Immature natural killer cell (primary cell): Measurements from ENCODE around the gene ZNF680. TPM values are rescaled to one million over a fixed set of nuclear protein-coding genes. Genes with fewer than 3 reads are reported as not detected.
A peak's percentile ranks its signal among the peaks of the same experiment; 100 is the strongest.
"Not testable (repeated sequence)": the region's sequence is repeated elsewhere in the genome, so short reads cannot be mapped to it uniquely, and the experiment has no call there.

Source experiments
- DNase-seq, 3 donors: peaks; one replicate each; pipeline ENCODE4 v3.0.0; 2022; ENCODE audit warnings: mixed read lengths in 1 of 3
- H3K27ac Mint-ChIP-seq, 6 donors: one replicate each; pipeline ENCODE4 v1.8.0; 2020; ENCODE audit warnings: mixed read lengths in 6 of 6, mild to moderate bottlenecking in 5 of 6, inconsistent platforms in 4 of 6, moderate library complexity in 3 of 6
- H3K27me3 Mint-ChIP-seq, 3 donors: one replicate each; pipeline ENCODE4 v1.8.0; 2020 to 2021; ENCODE audit warnings: low read depth in 3 of 3, mild to moderate bottlenecking in 3 of 3, mixed read lengths in 3 of 3, moderate library complexity in 3 of 3, inconsistent platforms in 1 of 3
- H3K36me3 Mint-ChIP-seq, 3 donors: one replicate each; pipeline ENCODE4 v1.8.0; 2020; ENCODE audit warnings: mixed read lengths in 3 of 3, inconsistent platforms in 2 of 3, mild to moderate bottlenecking in 2 of 3
- H3K4me1 Mint-ChIP-seq, 2 donors: one replicate each; pipeline ENCODE4 v1.8.0; 2020; ENCODE audit warnings: inconsistent platforms in 2 of 2, mild to moderate bottlenecking in 2 of 2, mixed read lengths in 2 of 2, moderate library complexity in 1 of 2
- H3K4me3 Mint-ChIP-seq, 5 donors: one replicate each; pipeline ENCODE4 v1.8.0; 2020; ENCODE audit warnings: mild to moderate bottlenecking in 5 of 5, mixed read lengths in 5 of 5, inconsistent platforms in 3 of 5, moderate library complexity in 3 of 5
- H3K9me3 Mint-ChIP-seq, 6 donors: one replicate each; pipeline ENCODE4 v1.8.0; 2020; ENCODE audit warnings: mild to moderate bottlenecking in 6 of 6, mixed read lengths in 6 of 6, inconsistent platforms in 4 of 6, moderate library complexity in 3 of 6
- polyA plus RNA-seq, 3 donors: library from polyadenylated mRNA; unstranded; fragments of 300-500 nt; fragmentation: Illumina TruSeq; gene quantifications; one replicate each; pipeline ENCODE4 v1.2.3, GENCODE V29; 2021

Gene ZNF680
- polyA plus RNA-seq, 3 donors from 2014 or later: 1.6 to 5.3 (median 2.6) TPM

DNA sequence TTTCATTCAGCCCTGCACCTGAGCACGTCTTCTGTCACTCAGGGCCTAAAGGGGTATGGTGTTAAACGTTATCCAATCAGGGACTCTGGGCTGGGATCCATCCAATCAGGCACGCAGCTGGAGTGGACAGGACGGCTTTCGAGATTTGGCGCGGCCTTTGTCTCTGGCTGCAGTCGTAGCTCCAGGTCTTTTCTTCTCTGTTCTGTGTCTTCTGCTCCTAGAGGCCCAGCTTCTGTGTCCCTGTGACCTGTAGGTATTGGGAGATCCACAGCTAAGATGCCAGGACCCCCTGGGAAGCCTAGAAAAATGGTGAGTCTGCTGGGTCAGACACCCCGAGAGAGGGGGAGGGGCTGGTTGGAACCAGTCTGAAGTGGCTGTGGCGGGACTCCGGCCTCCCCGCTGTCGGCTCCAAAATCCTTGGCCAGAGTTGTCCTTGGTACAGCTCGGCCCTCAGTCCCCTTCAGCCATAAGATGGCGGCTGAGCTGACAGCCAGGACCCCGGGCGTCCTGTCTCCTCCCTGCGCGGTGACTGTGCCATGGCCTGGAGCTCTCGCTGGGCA, 11.7 kb upstream of the ZNF680 start:
- Mint-ChIP-seq H3K27me3 (peaks cover 8 to 11% (median 10%) of the 10 kb centered on the region in 3 donors), H3K27ac (no peak overlapping the region), H3K4me1 (peaks cover 5 to 8% of the 10 kb centered on the region in 2 donors), H3K36me3 (no peaks in the 10 kb centered on the region), H3K9me3 (peaks cover 0 to 6% (median 0%) of the 10 kb centered on the region in 6 donors), H3K4me3 (peak overlapping the region in 2 of 5 donors; percentile 18 to 20)
- DNase-seq: no peak

DNA sequence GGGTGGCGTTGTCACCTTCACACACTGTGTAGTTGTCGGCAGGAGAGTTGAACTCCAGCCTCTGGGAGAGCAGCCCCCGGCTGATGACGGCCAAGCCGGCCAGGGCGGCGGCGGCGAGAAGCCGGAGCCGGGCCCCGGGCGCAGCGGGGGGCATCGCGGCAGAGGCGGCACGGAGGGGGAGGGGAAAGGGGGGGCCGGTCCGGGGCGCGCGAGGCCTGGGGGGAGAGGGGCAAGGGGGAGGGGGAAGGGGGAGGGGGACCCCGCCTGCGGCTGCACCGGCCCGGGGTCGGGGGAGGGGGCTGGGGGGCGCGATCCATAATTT, 7.4 kb upstream of the ZNF680 start:
- H3K27me3 Mint-ChIP-seq: peaks cover 10 to 14% (median 12%) of the 10 kb centered on the region in 3 donors
- DNase-seq, H3K36me3 Mint-ChIP-seq, H3K9me3 Mint-ChIP-seq: not testable (repeated sequence)
- peak overlapping the region in 5 of 6 donors; percentile 78 to 90 (median 88) for H3K27ac Mint-ChIP-seq
- H3K4me3 Mint-ChIP-seq: peak overlapping the region; percentile 86 to 92 (median 90)
- H3K4me1 Mint-ChIP-seq: peaks cover 10 to 16% of the 10 kb centered on the region in 2 donors

- not testable (repeated sequence) for H3K36me3 Mint-ChIP-seq
Observed at GRCh38 chr7:64569372-64570283, 6.8 kb upstream of the ZNF680 start.

DNA sequence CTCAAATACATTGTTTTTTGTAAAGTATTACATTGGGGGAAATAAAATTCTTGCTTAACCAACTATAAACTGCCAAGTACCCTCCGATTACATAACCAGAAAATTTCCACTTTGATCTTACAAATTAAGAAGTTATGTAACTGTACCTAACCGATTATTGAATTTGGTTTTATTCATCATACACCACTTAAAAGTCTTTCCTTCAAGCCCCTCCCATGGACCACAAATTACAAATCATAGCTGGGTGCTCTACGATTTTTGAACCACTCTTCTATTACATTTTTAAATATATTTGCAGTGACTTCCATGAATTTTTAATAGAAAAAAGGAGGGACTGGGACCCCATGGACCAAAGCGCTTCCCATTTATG, 630 bp downstream of the ZNF680 start:
- Mint-ChIP-seq H3K36me3 (peaks cover 0 to 8% (median 0%) of the 10 kb centered on the region in 3 donors), H3K27me3 (peaks cover 5 to 8% (median 5%) of the 10 kb centered on the region in 3 donors), H3K4me1 (peaks cover 28 to 49% of the 10 kb centered on the region in 2 donors), H3K27ac (peak overlapping the region; percentile 95 to 99 (median 96)), H3K9me3 (peaks cover 0 to 1% (median 0%) of the 10 kb centered on the region in 6 donors), H3K4me3 (peak overlapping the region; percentile 95 to 100 (median 99))
- DNase-seq: peak in 1 of 3 donors; percentile 6

More at GRCh38 chr7:64569372-64570283, 6.8 kb upstream of the ZNF680 start:
- H3K9me3 Mint-ChIP-seq: not testable (repeated sequence)
- H3K27me3 Mint-ChIP-seq: peaks cover 10 to 12% (median 12%) of the 10 kb centered on the region in 3 donors
- DNase-seq: peak; percentile 73 to 77 (median 73)
- peak overlapping the region; percentile 86 to 92 (median 90) for H3K4me3 Mint-ChIP-seq
- H3K27ac Mint-ChIP-seq: peak overlapping the region; percentile 62 to 90 (median 86)
- H3K4me1 Mint-ChIP-seq: peaks cover 10 to 16% of the 10 kb centered on the region in 2 donors

- H3K4me1 Mint-ChIP-seq: peaks cover 35 to 70% of the 10 kb centered on the region in 2 donors
- DNase-seq: no peak
- peaks cover 5 to 8% (median 5%) of the 10 kb centered on the region in 3 donors for H3K27me3 Mint-ChIP-seq
- peaks cover 5 to 14% (median 12%) of the 10 kb centered on the region in 3 donors for H3K36me3 Mint-ChIP-seq
- H3K4me3 Mint-ChIP-seq: peak overlapping the region in 1 of 5 donors; percentile 17
- peak overlapping the region in 2 of 6 donors; percentile 11 to 29 for H3K27ac Mint-ChIP-seq
- H3K9me3 Mint-ChIP-seq: peaks cover 0 to 4% (median 0%) of the 10 kb centered on the region in 6 donors
Observed at GRCh38 chr7:64559206-64559605, 3.7 kb downstream of the ZNF680 start.

DNA sequence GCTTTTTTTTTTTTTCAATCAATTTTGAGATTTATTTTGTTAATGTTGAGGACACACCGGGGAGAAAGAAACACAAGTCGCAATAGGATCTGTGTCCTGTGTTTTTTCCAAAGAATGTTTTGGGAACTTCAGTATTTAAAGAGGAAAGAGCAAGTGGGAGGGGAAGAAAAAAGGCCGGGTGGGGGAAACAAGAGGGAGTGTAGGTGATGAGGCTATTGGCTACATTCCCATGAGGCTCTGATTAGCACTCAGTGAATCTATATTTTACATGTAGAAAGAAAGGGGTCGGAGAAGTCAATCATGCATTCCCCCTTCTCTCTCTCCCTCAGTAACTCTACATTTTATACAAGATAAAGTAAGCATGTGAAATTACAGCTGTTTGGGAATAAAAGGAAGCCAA, 4.1 kb downstream of the ZNF680 start:
- H3K27me3 Mint-ChIP-seq: peaks cover 5 to 8% (median 5%) of the 10 kb centered on the region in 3 donors
- no peak overlapping the region for H3K4me3 Mint-ChIP-seq
- peaks cover 5 to 14% (median 12%) of the 10 kb centered on the region in 3 donors for H3K36me3 Mint-ChIP-seq
- H3K9me3 Mint-ChIP-seq: peaks cover 0 to 4% (median 0%) of the 10 kb centered on the region in 6 donors
- peak overlapping the region in 3 of 6 donors; percentile 11 to 33 (median 29) for H3K27ac Mint-ChIP-seq
- H3K4me1 Mint-ChIP-seq: peaks cover 35 to 67% of the 10 kb centered on the region in 2 donors
- DNase-seq: no peak

- peaks cover 5 to 8% (median 5%) of the 10 kb centered on the region in 3 donors for H3K27me3 Mint-ChIP-seq
- no peak overlapping the region for H3K4me3 Mint-ChIP-seq
- no peak for DNase-seq
- H3K9me3 Mint-ChIP-seq: peaks cover 0 to 3% (median 0%) of the 10 kb centered on the region in 6 donors
- H3K36me3 Mint-ChIP-seq: peaks cover 5 to 14% (median 12%) of the 10 kb centered on the region in 3 donors
- H3K4me1 Mint-ChIP-seq: peaks cover 34 to 62% of the 10 kb centered on the region in 2 donors
- H3K27ac Mint-ChIP-seq: peak overlapping the region in 3 of 6 donors; percentile 3 to 67 (median 20)
Observed at GRCh38 chr7:64558323-64558705, 4.6 kb downstream of the ZNF680 start.

- H3K4me3 Mint-ChIP-seq: no peak overlapping the region
- H3K27me3 Mint-ChIP-seq: peaks cover 2 to 5% (median 4%) of the 10 kb centered on the region in 3 donors
- H3K36me3 Mint-ChIP-seq: peaks cover 5 to 18% (median 12%) of the 10 kb centered on the region in 3 donors
- DNase-seq: no peak
- peaks cover 30 to 56% of the 10 kb centered on the region in 2 donors for H3K4me1 Mint-ChIP-seq
- peaks cover 0 to 3% (median 0%) of the 10 kb centered on the region in 6 donors for H3K9me3 Mint-ChIP-seq
- H3K27ac Mint-ChIP-seq: peak overlapping the region in 4 of 6 donors; percentile 3 to 67 (median 34)
Observed at GRCh38 chr7:64557601-64558322, 5.1 kb downstream of the ZNF680 start.

- H3K27me3 Mint-ChIP-seq: no peaks in the 10 kb centered on the region
- H3K36me3 Mint-ChIP-seq: peaks cover 5 to 14% (median 12%) of the 10 kb centered on the region in 3 donors
- peaks cover 0 to 3% (median 0%) of the 10 kb centered on the region in 6 donors for H3K9me3 Mint-ChIP-seq
- H3K4me3 Mint-ChIP-seq: no peak overlapping the region
- H3K27ac Mint-ChIP-seq: no peak overlapping the region
- H3K4me1 Mint-ChIP-seq: peaks cover 21 to 51% of the 10 kb centered on the region in 2 donors
- no peak for DNase-seq
Observed at GRCh38 chr7:64555046-64555445, 7.8 kb downstream of the ZNF680 start.

- peaks cover 20 to 51% of the 10 kb centered on the region in 2 donors for H3K4me1 Mint-ChIP-seq
- not testable (repeated sequence) for H3K4me3 Mint-ChIP-seq, H3K9me3 Mint-ChIP-seq, DNase-seq, H3K27ac Mint-ChIP-seq, H3K27me3 Mint-ChIP-seq
- peaks cover 5 to 14% (median 13%) of the 10 kb centered on the region in 3 donors for H3K36me3 Mint-ChIP-seq
Observed at GRCh38 chr7:64554188-64554587, 8.7 kb downstream of the ZNF680 start.

- Mint-ChIP-seq H3K4me3 (no peak overlapping the region), H3K27me3 (no peaks in the 10 kb centered on the region), H3K27ac (no peak overlapping the region), H3K4me1 (peaks cover 10 to 39% of the 10 kb centered on the region in 2 donors), H3K36me3 (peaks cover 9 to 21% (median 16%) of the 10 kb centered on the region in 3 donors), H3K9me3 (peaks cover 0 to 3% (median 0%) of the 10 kb centered on the region in 6 donors)
- no peak for DNase-seq
Observed at GRCh38 chr7:64551375-64552142, 11.3 kb downstream of the ZNF680 start.

DNA sequence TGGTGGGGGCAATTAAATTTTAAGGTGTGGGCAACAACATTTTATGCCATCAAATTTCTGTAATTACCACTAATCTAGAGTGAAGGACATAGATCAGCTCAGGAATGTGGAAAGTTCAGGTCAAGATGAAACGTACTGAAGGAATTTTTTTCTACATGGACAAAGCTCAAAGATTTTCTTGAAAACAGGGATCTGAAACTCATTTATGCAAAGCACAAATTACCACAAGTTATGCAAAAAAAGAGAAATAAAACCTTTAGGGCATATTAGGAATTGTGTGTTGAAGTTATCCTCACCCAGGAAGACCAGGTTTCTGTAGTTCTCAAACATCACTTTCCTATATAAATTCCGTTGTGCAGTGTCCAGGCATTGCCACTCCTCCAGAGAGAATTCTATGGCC, 18.9 kb downstream of the ZNF680 start:
- peaks cover 13 to 30% (median 23%) of the 10 kb centered on the region in 3 donors for H3K36me3 Mint-ChIP-seq

More for the DNA sequence above, 18.9 kb downstream of the ZNF680 start:
- peak overlapping the region in 1 of 6 donors; percentile 37 for H3K27ac Mint-ChIP-seq
- H3K4me3 Mint-ChIP-seq: no peak overlapping the region
- peaks cover 17 to 45% of the 10 kb centered on the region in 2 donors for H3K4me1 Mint-ChIP-seq
- H3K27me3 Mint-ChIP-seq: no peaks in the 10 kb centered on the region
- no peak for DNase-seq
- H3K9me3 Mint-ChIP-seq: no peaks in the 10 kb centered on the region
